GM12878 (cell line): ENCODE results near the gene ZNF410.

Experiments
- BRCA1 ChIP-seq: IDR thresholded peaks from 2 replicates; pipeline ENCODE4 v1.6.1; 2011; ENCODE audit warnings: low read depth, low read length, improper control_type of control experiment
- CEBPB ChIP-seq, 2 experiments: fragments of 150-350 bp in 1 of 2; IDR thresholded peaks; 2 replicates each; pipeline ENCODE4 v1.6.1; 2012 to 2014; ENCODE audit warnings: low read depth in 2 of 2, low read length in 2 of 2, borderline replicate concordance in 1 of 2, inconsistent platforms in 1 of 2
- CTCF ChIP-seq, 3 experiments: IDR thresholded peaks in 2 of 3; conservative IDR thresholded peaks in 1 of 3; 2 replicates each; pipeline ENCODE4 v1.5.1; 2011; ENCODE audit warnings: low read depth in 3 of 3, low read length in 3 of 3, mild to moderate bottlenecking in 3 of 3, control low read depth in 2 of 3, moderate library complexity in 2 of 3, inconsistent platforms in 1 of 3, mixed read lengths in 1 of 3; ENCODE audit not compliant: control insufficient read depth in 2 of 3, insufficient read depth in 1 of 3; ENCODE audit errors: extremely low read depth in 1 of 3
- HDAC6 ChIP-seq: fragments of 200-600 bp; sonication (generic); IDR thresholded peaks from one replicate; pipeline ENCODE4 v1.8.0; 2017; ENCODE audit warnings: antibody characterized with exemption; ENCODE audit not compliant: unreplicated experiment
- IKZF1 ChIP-seq: fragments of 450-650 bp; conservative IDR thresholded peaks from 2 replicates; pipeline ENCODE4 v1.6.1; 2017; ENCODE audit warnings: antibody characterized with exemption, mild to moderate bottlenecking
- JUNB ChIP-seq: IDR thresholded peaks from 2 replicates; pipeline ENCODE4 v1.6.1; 2016; ENCODE audit warnings: antibody characterized with exemption, mild to moderate bottlenecking
- NR2C1 ChIP-seq: fragments of 450-650 bp; IDR thresholded peaks from 2 replicates; pipeline ENCODE4 v1.6.1; 2017; ENCODE audit warnings: antibody characterized with exemption, mild to moderate bottlenecking, moderate library complexity
- PBX3 ChIP-seq: IDR thresholded peaks from 2 replicates; pipeline ENCODE4 v1.6.1; 2011; ENCODE audit warnings: mild to moderate bottlenecking, low read depth, low read length, moderate library complexity; ENCODE audit not compliant: insufficient replicate concordance
- POLR2AphosphoS2 ChIP-seq: IDR thresholded peaks from 2 replicates; pipeline ENCODE4 v1.6.1; 2011; ENCODE audit warnings: low read depth, mild to moderate bottlenecking, low read length, improper control_type of control experiment, moderate library complexity
- POLR2AphosphoS5 ChIP-seq: IDR thresholded peaks from 2 replicates; pipeline ENCODE4 v1.6.1; 2011; ENCODE audit warnings: mild to moderate bottlenecking, low read length, inconsistent platforms
- TF ChIP-seq, protein P1 (sequence below): IDR thresholded peaks from 2 replicates; pipeline ENCODE4 v1.6.1; 2012; ENCODE audit warnings: low read depth, low read length, improper control_type of control experiment

DNA sequence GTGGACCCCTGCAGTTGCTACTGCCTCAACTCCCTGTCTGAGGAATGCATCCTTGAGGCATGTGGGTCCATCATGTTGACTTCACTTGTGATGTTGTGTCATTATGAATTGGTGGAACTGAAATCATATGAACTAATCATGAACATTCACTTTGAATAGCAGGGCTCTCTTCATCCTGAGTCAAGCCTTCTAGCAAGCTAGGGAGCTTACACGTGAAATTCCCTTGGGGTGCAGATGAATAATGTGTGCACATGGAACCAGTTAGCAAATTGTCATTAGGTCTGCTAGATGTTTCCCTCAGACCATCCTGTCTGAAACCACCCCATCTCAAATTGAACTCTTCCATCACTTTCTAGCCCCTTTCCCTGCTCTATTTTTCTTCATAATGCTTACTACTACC lies 67.1 kb downstream of the ZNF410 start:
- TF ChIP-seq, protein P1, sequence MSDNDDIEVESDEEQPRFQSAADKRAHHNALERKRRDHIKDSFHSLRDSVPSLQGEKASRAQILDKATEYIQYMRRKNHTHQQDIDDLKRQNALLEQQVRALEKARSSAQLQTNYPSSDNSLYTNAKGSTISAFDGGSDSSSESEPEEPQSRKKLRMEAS: no peak
- no peak for TF ChIP-seq POLR2AphosphoS5
- no peak for TF ChIP-seq JUNB
- no peak for TF ChIP-seq CTCF (IDR thresholded peaks at IDR 0.05 in 2 of 3, conservative IDR thresholded peaks at IDR 0.05 in 1 of 3; ENCODE audit: control insufficient read depth in 2 of 3, extremely low read depth in 1 of 3, insufficient read depth in 1 of 3, low read depth in 3 of 3, low read length in 3 of 3)
- TF ChIP-seq CEBPB (IDR thresholded peaks at IDR 0.05; ENCODE audit: borderline replicate concordance in 1 of 2, low read depth in 2 of 2, low read length in 2 of 2): no peak
- no peak for TF ChIP-seq PBX3
- TF ChIP-seq NR2C1: no peak
- TF ChIP-seq BRCA1: no peak
- TF ChIP-seq POLR2AphosphoS2: no peak
- TF ChIP-seq HDAC6: no peak
- TF ChIP-seq IKZF1: no peak
